Body of pancreas (tissue), 4 donors: ENCODE measurements around the gene MS4A6E. TPM values are rescaled to one million over a fixed set of nuclear protein-coding genes. Genes with fewer than 3 reads are reported as not detected.

Experiments
- ATAC-seq: fragments of 150-250 bp; one replicate; pipeline ENCODE4 v1.9.1; 2016
- DNase-seq, 4 donors: peaks; one replicate each; pipeline ENCODE4 v3.0.0-alpha.2; 2019
- H3K27ac ChIP-seq, 4 donors: fragments of 200-600 bp; sonication (generic); 1 replicate in 3 of 4; 2 replicates in 1 of 4; pipeline versions ENCODE4 v1.5.1 to v1.6.1; 2016 to 2019; ENCODE audit warnings: mild to moderate bottlenecking in 1 of 4, mixed read lengths in 1 of 4, moderate library complexity in 1 of 4
- H3K27me3 ChIP-seq, 2 donors: fragments of 200-600 bp; sonication (generic); one replicate each; pipeline ENCODE4 v1.6.0; 2016; ENCODE audit warnings: mild to moderate bottlenecking in 1 of 2
- H3K36me3 ChIP-seq, 2 donors: fragments of 200-600 bp; sonication (generic); replicated peaks in 1 of 2; 2 replicates each; pipeline ENCODE4 v1.5.1; 2016; ENCODE audit warnings: low read depth in 2 of 2; ENCODE audit not compliant: insufficient read depth in 1 of 2
- H3K4me1 ChIP-seq: fragments of 200-600 bp; sonication (generic); one replicate; pipeline ENCODE4 v1.6.0; 2016
- H3K4me3 ChIP-seq, 2 donors: fragments of 200-600 bp; sonication (generic); 1 replicate in 1 of 2; 2 replicates in 1 of 2; pipeline ENCODE4 v1.5.1; 2016 to 2019
- H3K9me3 ChIP-seq, 3 donors: fragments of 200-600 bp; sonication (generic); 1 replicate in 2 of 3; 2 replicates in 1 of 3; pipeline ENCODE4 v1.5.1; 2016
- CTCF ChIP-seq, 7 experiments: fragments of 450-650 bp in 4 of 7; fragments of 200-600 bp in 3 of 7; sonication (generic) in 3 of 7; IDR thresholded peaks; one replicate each; pipeline ENCODE4 v1.5.1; 2016 to 2019; ENCODE audit warnings: antibody characterized with exemption in 7 of 7
- POLR2A ChIP-seq, 3 donors: fragments of 450-650 bp; IDR thresholded peaks; one replicate each; pipeline ENCODE4 v1.6.1; 2016; ENCODE audit warnings: antibody characterized with exemption in 3 of 3, mild to moderate bottlenecking in 2 of 3
- WGBS, 2 donors: methylation state at CpG; one replicate each; pipeline ENCODE4 v1.1.5; 2017; 5-methylcytosine and 5-hydroxymethylcytosine counted together
- intact Hi-C: fragments of 100-400 bp; cut with DNase I; formaldehyde crosslinking; loops from one replicate; pipeline ENCODE4 v1.15.1; 2023
- total RNA-seq, 2 donors: library from RNA; depleted of rRNA; stranded (reverse); fragments of >200 nt; gene quantifications; one replicate each; pipeline ENCODE4 v1.1.0, GENCODE V29; 2016

MS4A6E gene
- total RNA-seq, 2 donors from 2014 or later, result not detected

DNA sequence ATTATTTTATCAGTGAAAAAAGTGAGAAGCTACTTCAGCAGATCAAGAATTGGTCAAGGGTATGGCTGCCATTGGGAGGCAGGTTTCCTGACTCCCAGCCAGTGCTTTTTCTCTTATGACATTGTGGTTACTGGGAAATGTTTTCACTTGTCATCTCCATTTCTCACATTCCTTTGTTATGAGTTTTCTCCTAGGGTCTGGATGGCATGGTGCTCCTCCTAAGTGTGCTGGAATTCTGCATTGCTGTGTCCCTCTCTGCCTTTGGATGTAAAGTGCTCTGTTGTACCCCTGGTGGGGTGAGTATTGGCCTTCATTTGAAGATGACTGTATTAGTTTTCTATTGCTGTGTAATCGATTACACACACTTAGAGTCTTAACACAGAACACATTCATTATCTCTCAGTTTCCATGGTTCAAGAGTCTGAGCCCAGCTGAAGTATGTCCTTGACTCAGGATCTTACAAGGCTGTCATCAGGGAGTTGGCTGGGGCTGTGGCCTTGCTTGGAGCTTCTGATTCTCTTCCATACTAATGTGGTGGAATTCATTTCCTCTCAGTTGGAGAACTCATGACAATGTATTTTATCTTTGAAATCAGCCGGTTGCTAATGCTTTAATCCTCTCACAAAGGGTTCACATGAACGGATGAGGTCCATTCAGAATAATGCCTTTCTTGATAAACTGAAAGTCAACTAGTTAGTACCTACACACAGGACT lies 21.0 kb upstream of the MS4A6E start:
- no peak overlapping the region for H3K4me3 ChIP-seq
- DNase-seq (no peak), ATAC-seq (no peak)
- H3K27ac ChIP-seq, result no peak overlapping the region
- 56 to 59% methylated on average over 3 of the region's 3 CpGs for WGBS, 2 donors
- no peaks in the 10 kb centered on the region for H3K36me3 ChIP-seq
- no peaks in the 10 kb centered on the region for H3K4me1 ChIP-seq
- TF ChIP-seq CTCF (IDR thresholded peaks at IDR 0.05), result no peak
- TF ChIP-seq POLR2A (IDR thresholded peaks at IDR 0.05), result no peak
- H3K27me3 ChIP-seq, result no peaks in the 10 kb centered on the region
- intact Hi-C loops, result no loop called here
- H3K9me3 ChIP-seq, result no peaks in the 10 kb centered on the region

DNA sequence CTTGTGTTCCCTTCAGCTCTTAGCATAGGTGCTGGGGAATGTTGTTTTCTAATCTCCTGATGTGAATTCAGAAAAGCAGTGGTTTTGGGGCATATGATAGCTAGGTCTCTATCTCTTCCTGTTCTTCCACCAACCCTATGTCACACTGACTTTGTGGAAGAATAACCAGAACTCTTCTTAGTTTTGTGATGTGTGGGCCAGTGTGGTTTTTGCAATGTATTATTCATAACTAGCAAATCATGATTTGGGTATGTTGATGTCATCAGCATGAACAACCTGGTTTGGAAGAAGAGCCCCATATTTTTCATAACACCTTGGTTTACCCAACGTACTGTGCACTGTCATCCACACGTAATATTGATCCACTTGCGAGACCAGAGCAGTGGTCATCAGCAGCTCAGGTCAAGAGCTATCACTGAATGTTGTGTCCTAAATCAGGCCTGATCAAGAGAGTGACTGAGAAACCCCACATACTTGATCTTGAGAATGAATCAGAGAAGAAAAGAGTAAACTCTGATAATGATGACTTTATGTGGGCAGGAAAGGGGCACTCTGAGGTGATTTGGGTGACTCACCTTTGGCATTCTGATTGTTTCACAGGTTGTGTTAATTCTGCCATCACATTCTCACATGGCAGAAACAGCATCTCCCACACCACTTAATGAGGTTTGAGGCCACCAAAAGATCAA lies 19.4 kb upstream of the MS4A6E start:
- Histone ChIP-seq H3K27me3 (no peaks in the 10 kb centered on the region), H3K9me3 (no peaks in the 10 kb centered on the region), H3K36me3 (no peaks in the 10 kb centered on the region), H3K4me1 (no peaks in the 10 kb centered on the region), H3K27ac (no peak overlapping the region), H3K4me3 (no peak overlapping the region)
- ATAC-seq (no peak), DNase-seq (no peak)
- WGBS, 2 donors, result 82 to 88% methylated on average over 3 of the region's 3 CpGs
- TF ChIP-seq CTCF (IDR thresholded peaks at IDR 0.05) (no peak), POLR2A (IDR thresholded peaks at IDR 0.05) (no peak)
- intact Hi-C loops, result no loop called here

GRCh38 chr11:60310407-60310998 lies 16.6 kb upstream of the MS4A6E start:
- no peaks in the 10 kb centered on the region for H3K27me3 ChIP-seq
- intact Hi-C loops, result no loop called here
- ATAC-seq (no peak), DNase-seq (peak in 1 of 4 donors; percentile 52)
- WGBS, 2 donors, result 40 to 50% methylated on average over 5 of the region's 5 CpGs
- H3K9me3 ChIP-seq, result no peaks in the 10 kb centered on the region
- no peaks in the 10 kb centered on the region for H3K36me3 ChIP-seq
- no peak for TF ChIP-seq POLR2A (IDR thresholded peaks at IDR 0.05)
- no peak for TF ChIP-seq CTCF (IDR thresholded peaks at IDR 0.05)
- no peak overlapping the region for H3K4me3 ChIP-seq
- H3K27ac ChIP-seq, result peak overlapping the region in 1 of 4 donors; percentile 36
- H3K4me1 ChIP-seq, result no peaks in the 10 kb centered on the region

GRCh38 chr11:60314635-60315321 lies 12.3 kb upstream of the MS4A6E start:
- no peak for DNase-seq
- H3K4me1 ChIP-seq, result no peaks in the 10 kb centered on the region
- WGBS, 2 donors, result 36 to 62% methylated on average over 2 of the region's 2 CpGs
- H3K9me3 ChIP-seq, result no peaks in the 10 kb centered on the region
- no peak for TF ChIP-seq POLR2A (IDR thresholded peaks at IDR 0.05)
- TF ChIP-seq CTCF (IDR thresholded peaks at IDR 0.05), result no peak
- H3K36me3 ChIP-seq, result no peaks in the 10 kb centered on the region
- H3K4me3 ChIP-seq, result no peak overlapping the region
- H3K27me3 ChIP-seq, result no peaks in the 10 kb centered on the region
- no peak overlapping the region for H3K27ac ChIP-seq
- intact Hi-C loops, result no loop called here
- ATAC-seq, result no peak
